ENCODE results near the gene CDH4. TPM values are rescaled to one million over a fixed set of nuclear protein-coding genes. Genes with fewer than 3 reads are reported as not detected.

Gene CDH4
- total RNA-seq, 2 experiments from 2014 or later, result 0.10 to 0.21 TPM

GRCh38 chr20:61299618-61300017, 47.6 kb downstream of the CDH4 start:
- Mint-ChIP-seq H3K4me1 (ENCODE audit: low read depth) (no peaks in the 10 kb centered on the region), H3K36me3 (no peaks in the 10 kb centered on the region), H3K27me3 (no peaks in the 10 kb centered on the region), H3K9me3 (peaks cover 2% of the 10 kb centered on the region), H3K4me3 (no peak overlapping the region), H3K27ac (no peak overlapping the region)
- no peak for DNase-seq
- ChIA-PET CTCF (no interaction called here), POLR2A (no interaction called here)
- intact Hi-C loops (cut with micrococcal nuclease), result no loop called here

- H3K27ac Mint-ChIP-seq, result no peak overlapping the region
- CTCF ChIA-PET, result no interaction called here
- H3K9me3 Mint-ChIP-seq, result no peaks in the 10 kb centered on the region
- POLR2A ChIA-PET, result no interaction called here
- H3K36me3 Mint-ChIP-seq, result no peaks in the 10 kb centered on the region
- no peaks in the 10 kb centered on the region for H3K27me3 Mint-ChIP-seq
- intact Hi-C loops (cut with micrococcal nuclease), result no loop called here
- no peak for DNase-seq
- no peak overlapping the region for H3K4me3 Mint-ChIP-seq
- no peaks in the 10 kb centered on the region for H3K4me1 Mint-ChIP-seq (ENCODE audit: low read depth)
Measured at GRCh38 chr20:61300293-61300692, 48.2 kb downstream of the CDH4 start.

GRCh38 chr20:61300709-61301108, 48.6 kb downstream of the CDH4 start:
- ChIA-PET POLR2A (no interaction called here), CTCF (no interaction called here)
- DNase-seq, result no peak
- Mint-ChIP-seq H3K36me3 (no peaks in the 10 kb centered on the region), H3K27me3 (no peaks in the 10 kb centered on the region), H3K27ac (no peak overlapping the region), H3K4me3 (no peak overlapping the region), H3K4me1 (ENCODE audit: low read depth) (no peaks in the 10 kb centered on the region), H3K9me3 (no peaks in the 10 kb centered on the region)
- intact Hi-C loops (cut with micrococcal nuclease), result no loop called here

- Mint-ChIP-seq H3K4me3 (no peak overlapping the region), H3K36me3 (no peaks in the 10 kb centered on the region), H3K4me1 (ENCODE audit: low read depth) (no peaks in the 10 kb centered on the region), H3K9me3 (no peaks in the 10 kb centered on the region), H3K27me3 (no peaks in the 10 kb centered on the region), H3K27ac (no peak overlapping the region)
- intact Hi-C loops (cut with micrococcal nuclease), result no loop called here
- DNase-seq, result no peak
- CTCF ChIA-PET, result no interaction called here
- POLR2A ChIA-PET, result no interaction called here
Measured at GRCh38 chr20:61301711-61302525, 49.9 kb downstream of the CDH4 start.

GRCh38 chr20:61303217-61303616, 51.2 kb downstream of the CDH4 start:
- H3K4me3 Mint-ChIP-seq, result no peak overlapping the region
- CTCF ChIA-PET, result no interaction called here
- no peaks in the 10 kb centered on the region for H3K4me1 Mint-ChIP-seq (ENCODE audit: low read depth)
- H3K27me3 Mint-ChIP-seq, result no peaks in the 10 kb centered on the region
- H3K9me3 Mint-ChIP-seq, result no peaks in the 10 kb centered on the region
- no peak for DNase-seq
- no peaks in the 10 kb centered on the region for H3K36me3 Mint-ChIP-seq
- no peak overlapping the region for H3K27ac Mint-ChIP-seq
- intact Hi-C loops (cut with micrococcal nuclease), result no loop called here
- POLR2A ChIA-PET, result no interaction called here

GRCh38 chr20:61303675-61304074, 51.6 kb downstream of the CDH4 start:
- no peak for DNase-seq
- no peaks in the 10 kb centered on the region for H3K9me3 Mint-ChIP-seq
- no peaks in the 10 kb centered on the region for H3K4me1 Mint-ChIP-seq (ENCODE audit: low read depth)
- no peak overlapping the region for H3K27ac Mint-ChIP-seq
- ChIA-PET POLR2A (no interaction called here), CTCF (no interaction called here)
- H3K4me3 Mint-ChIP-seq, result no peak overlapping the region
- H3K27me3 Mint-ChIP-seq, result no peaks in the 10 kb centered on the region
- H3K36me3 Mint-ChIP-seq, result no peaks in the 10 kb centered on the region
- intact Hi-C loops (cut with micrococcal nuclease), result no loop called here

GRCh38 chr20:61304750-61305149, 52.7 kb downstream of the CDH4 start:
- no peaks in the 10 kb centered on the region for H3K9me3 Mint-ChIP-seq
- POLR2A ChIA-PET, result no interaction called here
- CTCF ChIA-PET, result no interaction called here
- H3K36me3 Mint-ChIP-seq, result no peaks in the 10 kb centered on the region
- no peak overlapping the region for H3K27ac Mint-ChIP-seq
- intact Hi-C loops (cut with micrococcal nuclease), result no loop called here
- H3K4me1 Mint-ChIP-seq (ENCODE audit: low read depth), result no peaks in the 10 kb centered on the region
- no peaks in the 10 kb centered on the region for H3K27me3 Mint-ChIP-seq
- no peak overlapping the region for H3K4me3 Mint-ChIP-seq
- no peak for DNase-seq

- Mint-ChIP-seq H3K4me1 (ENCODE audit: low read depth) (no peaks in the 10 kb centered on the region), H3K36me3 (no peaks in the 10 kb centered on the region), H3K27ac (no peak overlapping the region), H3K27me3 (no peaks in the 10 kb centered on the region), H3K9me3 (no peaks in the 10 kb centered on the region), H3K4me3 (no peak overlapping the region)
- no peak for DNase-seq
- CTCF ChIA-PET, result no interaction called here
- POLR2A ChIA-PET, result no interaction called here
- intact Hi-C loops (cut with micrococcal nuclease), result no loop called here
Measured at GRCh38 chr20:61306937-61307475, 54.9 kb downstream of the CDH4 start.

GRCh38 chr20:61307686-61308476, 55.8 kb downstream of the CDH4 start:
- no peaks in the 10 kb centered on the region for H3K27me3 Mint-ChIP-seq
- DNase-seq, result no peak
- H3K27ac Mint-ChIP-seq, result no peak overlapping the region
- intact Hi-C loops (cut with micrococcal nuclease), result no loop called here
- ChIA-PET CTCF (no interaction called here), POLR2A (no interaction called here)
- no peaks in the 10 kb centered on the region for H3K4me1 Mint-ChIP-seq (ENCODE audit: low read depth)
- no peaks in the 10 kb centered on the region for H3K36me3 Mint-ChIP-seq
- no peaks in the 10 kb centered on the region for H3K9me3 Mint-ChIP-seq
- H3K4me3 Mint-ChIP-seq, result no peak overlapping the region

GRCh38 chr20:61308477-61308774, 56.4 kb downstream of the CDH4 start:
- Mint-ChIP-seq H3K27ac (no peak overlapping the region), H3K4me1 (ENCODE audit: low read depth) (no peaks in the 10 kb centered on the region), H3K4me3 (no peak overlapping the region), H3K36me3 (no peaks in the 10 kb centered on the region), H3K27me3 (no peaks in the 10 kb centered on the region), H3K9me3 (no peaks in the 10 kb centered on the region)
- no peak for DNase-seq
- ChIA-PET CTCF (no interaction called here), POLR2A (no interaction called here)
- intact Hi-C loops (cut with micrococcal nuclease), result no loop called here

GRCh38 chr20:61310954-61311353, 58.9 kb downstream of the CDH4 start:
- DNase-seq, result no peak
- Mint-ChIP-seq H3K36me3 (no peaks in the 10 kb centered on the region), H3K27me3 (no peaks in the 10 kb centered on the region), H3K27ac (no peak overlapping the region), H3K4me3 (no peak overlapping the region), H3K9me3 (no peaks in the 10 kb centered on the region), H3K4me1 (ENCODE audit: low read depth) (no peaks in the 10 kb centered on the region)
- ChIA-PET POLR2A (no interaction called here), CTCF (no interaction called here)
- intact Hi-C loops (cut with micrococcal nuclease), result no loop called here

- CTCF ChIA-PET, result no interaction called here
- H3K4me3 Mint-ChIP-seq, result no peak overlapping the region
- no peaks in the 10 kb centered on the region for H3K27me3 Mint-ChIP-seq
- no peaks in the 10 kb centered on the region for H3K9me3 Mint-ChIP-seq
- intact Hi-C loops (cut with micrococcal nuclease), result no loop called here
- no peak for DNase-seq
- POLR2A ChIA-PET, result no interaction called here
- no peaks in the 10 kb centered on the region for H3K36me3 Mint-ChIP-seq
- H3K4me1 Mint-ChIP-seq (ENCODE audit: low read depth), result no peaks in the 10 kb centered on the region
- no peak overlapping the region for H3K27ac Mint-ChIP-seq
Measured at GRCh38 chr20:61311656-61312387, 59.8 kb downstream of the CDH4 start.
